HPDE6-E6E7 (cell line): ENCODE data around the gene PCCA.

ENCODE experiments used
- DNase-seq: peaks from one replicate; pipeline ENCODE4 v3.0.0; 2011; ENCODE audit warnings: missing footprints; ENCODE audit errors: extremely low spot score

The PCCA gene

DNA sequence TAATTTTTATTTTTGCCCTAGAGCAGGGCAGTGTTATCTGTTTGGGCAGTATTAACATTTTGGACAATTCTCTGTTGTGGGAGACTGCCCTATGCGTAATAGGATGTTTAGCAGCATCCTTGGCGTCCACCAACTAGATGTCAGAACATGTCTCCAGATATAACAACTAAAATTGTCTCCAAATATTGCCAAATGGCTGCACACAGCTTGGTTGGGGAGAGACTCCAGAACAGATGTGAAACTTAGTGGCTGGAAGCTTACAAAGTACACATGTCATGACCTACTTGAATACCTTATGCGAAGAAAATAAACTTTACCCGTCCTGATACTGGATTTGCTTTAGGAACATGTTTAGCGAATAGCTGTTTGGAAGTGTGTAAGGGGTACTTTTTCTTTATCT is 376.7 kb downstream of the PCCA start:
- DNase-seq = no peak

DNA sequence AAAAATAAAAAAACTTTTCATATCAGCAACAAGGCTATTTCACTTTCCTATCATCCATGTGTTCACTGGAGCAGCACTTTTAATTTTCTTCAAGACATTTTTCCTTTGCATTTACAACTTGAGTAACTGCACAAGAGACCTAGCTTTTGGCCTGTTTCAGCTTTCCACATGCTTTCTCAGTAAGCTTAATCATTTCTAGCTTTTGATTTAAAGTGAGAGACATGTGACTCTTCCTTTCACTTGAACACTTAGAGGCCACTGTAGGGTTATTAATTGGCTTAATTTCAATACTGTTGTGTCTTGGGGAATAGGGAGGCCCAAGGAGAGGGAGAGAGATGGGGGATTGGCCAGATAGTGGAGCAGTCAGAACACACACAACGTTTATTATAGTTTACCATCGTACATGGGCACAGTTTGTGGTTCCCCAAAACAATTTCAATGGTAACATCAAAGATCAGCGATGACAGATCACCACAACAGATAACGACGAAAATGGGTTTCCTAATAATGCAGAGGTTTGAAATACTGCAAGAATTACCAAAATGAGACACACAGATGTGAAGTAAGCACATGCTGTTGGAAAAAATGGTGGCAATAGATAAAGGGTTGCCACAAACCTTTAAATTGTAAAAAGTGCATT is 382.1 kb downstream of the PCCA start:
- DNase-seq = no peak

DNA sequence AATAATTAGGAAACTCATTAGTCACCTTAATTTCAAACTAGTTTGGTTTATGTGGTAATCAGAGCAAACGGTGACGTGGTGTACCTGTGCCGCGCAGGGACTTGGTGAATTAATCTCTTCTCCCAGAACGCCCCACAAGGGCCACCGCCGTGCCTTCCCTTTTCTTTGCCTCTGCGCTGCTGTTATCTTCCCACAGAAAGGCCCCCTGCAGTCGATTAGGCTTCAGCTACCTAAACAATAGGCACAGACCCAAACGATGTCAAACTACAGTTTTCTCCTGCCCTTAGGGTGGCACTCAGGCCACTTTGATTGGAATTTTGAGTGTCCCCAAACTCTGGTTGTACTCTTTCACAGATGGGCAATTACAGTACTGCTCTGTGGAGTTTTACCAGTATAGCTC is 384.2 kb downstream of the PCCA start:
- no peak for DNase-seq

DNA sequence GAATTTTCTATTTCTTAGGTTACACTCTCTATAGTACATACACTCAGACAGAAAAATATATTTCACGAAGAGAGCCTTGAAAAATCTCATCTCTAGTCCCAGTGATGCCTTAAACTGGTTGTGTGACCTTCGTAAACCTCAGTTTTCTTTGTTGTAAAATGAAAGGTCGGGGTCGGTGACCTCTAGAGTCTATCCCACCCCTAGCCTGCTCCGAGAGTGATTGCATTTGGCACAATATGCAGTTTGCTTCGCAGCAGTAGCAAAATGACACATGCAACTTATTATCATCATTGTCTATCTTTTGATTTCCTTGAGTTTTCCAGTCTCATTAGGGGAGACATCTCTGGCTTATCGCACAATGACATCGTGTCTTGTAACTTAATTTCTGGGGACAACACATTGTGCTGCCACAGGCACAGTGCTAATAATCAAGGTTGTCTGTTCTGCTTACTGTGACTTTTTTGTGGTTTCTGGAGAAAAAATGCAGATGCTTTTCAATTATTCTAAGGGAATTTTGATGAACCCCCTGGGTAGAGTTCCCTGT is 384.7 kb downstream of the PCCA start:
- DNase-seq = no peak

DNA sequence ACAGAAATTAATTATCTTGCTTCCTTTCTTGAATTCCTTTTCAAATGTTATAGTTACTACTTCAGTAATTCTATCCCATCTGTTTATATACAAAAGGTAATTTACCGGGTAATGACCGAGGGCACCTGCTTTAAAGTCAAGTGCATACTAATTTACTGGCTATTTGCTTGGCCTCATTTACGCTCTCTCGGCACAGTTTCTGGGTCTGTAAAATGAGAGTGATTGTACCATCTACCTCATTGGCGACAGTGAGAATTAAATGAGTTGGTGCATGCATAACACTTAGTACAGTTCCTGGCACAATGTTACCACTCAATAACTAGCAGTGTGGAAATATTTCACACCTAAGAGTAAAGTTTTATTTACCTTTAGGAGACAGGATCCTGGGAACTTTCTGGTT is 388.1 kb downstream of the PCCA start:
- DNase-seq = no peak

DNA sequence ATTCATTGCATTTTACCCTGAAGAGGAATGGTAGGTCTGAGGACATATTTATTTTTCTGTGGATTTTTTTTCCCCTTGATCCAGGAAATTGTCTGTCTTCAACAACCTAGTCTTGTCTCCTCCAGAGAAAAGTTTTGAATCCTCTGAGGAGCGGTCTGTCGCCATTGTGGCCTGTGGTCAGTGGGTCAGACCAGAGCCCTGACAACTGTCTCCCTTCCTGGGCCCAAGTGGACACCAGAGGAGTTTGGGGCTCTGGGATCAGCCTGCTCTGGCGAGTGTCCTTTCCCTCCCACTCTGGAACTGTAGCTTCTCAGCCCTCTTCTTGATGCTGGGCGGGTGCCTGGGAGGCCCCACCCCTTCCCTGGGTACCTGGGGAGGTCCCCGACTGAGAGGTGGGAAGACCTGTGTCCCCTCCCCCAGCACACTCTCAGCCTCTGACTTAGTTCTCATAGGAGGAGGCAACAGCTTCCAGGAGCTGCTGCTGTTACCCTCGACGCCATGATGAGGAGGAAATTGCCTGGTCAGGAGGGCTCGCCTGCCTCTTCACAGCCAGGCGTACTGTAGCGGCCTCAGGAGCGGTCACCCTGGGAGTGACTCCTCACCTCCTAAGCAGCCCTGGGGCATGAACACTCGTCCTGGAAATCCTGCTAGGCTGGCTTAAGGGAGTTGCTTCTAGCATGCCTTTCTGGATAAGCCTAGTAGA is 389.4 kb downstream of the PCCA start:
- DNase-seq = no peak

DNA sequence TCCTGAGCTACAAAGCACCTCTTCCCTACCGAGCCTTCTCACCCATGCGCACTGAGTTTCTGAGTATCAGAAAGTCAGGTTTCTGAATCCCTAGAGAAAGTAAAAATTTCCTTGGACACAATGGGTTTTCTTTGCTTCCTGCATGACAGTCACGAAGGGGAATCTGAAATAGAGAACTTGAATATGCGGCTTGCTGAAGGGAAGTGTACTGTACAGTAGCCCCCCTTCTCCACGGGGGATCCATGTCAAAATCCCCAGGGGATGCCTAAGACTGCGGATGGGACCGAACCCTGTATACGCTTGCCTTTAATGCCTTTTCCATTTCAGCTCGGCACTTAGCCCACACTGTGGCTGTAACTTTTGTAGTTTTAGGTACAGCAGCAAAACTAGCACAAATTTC is 391.8 kb downstream of the PCCA start:
- DNase-seq = no peak

DNA sequence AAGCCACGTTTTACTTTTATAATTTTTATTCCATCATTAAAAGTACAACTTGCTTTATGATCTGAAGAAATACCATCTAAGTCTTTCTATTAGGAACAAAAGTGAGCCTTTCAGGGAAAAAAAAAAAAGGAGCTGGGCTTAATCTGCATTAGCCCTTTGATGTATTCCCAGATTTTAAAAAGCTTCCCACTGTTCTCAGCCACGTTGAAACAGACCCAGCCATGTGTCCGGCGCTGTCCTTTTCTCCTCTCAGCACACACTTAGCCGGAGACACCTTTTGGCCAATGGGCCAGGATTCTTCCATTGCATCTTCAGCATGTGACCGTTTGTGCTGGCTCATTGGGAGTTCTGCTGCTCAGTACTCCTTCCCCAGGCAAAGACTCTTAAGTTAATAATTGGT is 394.2 kb downstream of the PCCA start:
- no peak for DNase-seq

DNA sequence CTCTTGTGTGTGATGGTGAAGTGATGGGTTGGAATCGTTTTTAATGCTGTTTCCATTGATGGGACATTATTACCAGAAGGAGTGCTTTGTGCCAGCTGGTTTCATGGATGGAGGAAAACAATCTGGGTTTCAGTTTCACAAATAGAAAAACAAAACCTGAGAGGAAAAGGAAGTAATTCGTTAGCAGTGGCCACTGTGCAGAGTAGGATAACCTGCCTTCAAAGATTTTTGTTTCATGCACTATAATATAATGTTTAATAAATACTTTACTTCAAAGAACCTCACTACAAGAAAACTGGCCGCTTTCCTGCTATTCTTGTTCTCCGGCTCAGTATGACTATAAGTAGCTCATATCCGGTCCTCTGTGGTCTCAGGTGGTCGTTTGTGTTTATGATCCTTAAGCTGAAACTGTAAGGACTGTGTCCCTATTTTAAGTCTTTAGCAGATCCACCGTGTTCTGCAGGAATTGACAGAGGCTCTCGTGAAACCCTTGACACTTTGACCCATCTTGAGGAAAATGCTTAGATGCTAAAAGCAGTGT is 395.0 kb downstream of the PCCA start:
- DNase-seq = no peak

DNA sequence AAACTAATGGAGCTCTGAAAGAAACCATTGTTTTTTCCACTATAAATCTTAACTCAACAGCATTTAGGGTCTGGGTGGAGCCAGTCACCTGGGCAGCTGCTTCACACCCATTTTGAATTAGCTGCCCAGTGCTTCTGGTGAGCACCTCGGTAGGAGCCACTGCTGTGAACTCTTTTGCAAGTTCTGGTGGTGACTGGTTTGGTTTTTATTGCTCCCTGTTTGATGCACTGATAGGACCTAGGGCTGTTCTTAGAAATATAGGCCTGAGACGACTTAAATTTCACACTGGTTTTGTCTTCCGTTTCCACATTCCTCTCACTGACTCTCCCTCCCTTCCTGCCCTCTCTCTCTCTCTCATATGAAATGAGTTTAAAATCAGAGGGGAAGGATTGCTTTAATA is 395.8 kb downstream of the PCCA start:
- DNase-seq = no peak

DNA sequence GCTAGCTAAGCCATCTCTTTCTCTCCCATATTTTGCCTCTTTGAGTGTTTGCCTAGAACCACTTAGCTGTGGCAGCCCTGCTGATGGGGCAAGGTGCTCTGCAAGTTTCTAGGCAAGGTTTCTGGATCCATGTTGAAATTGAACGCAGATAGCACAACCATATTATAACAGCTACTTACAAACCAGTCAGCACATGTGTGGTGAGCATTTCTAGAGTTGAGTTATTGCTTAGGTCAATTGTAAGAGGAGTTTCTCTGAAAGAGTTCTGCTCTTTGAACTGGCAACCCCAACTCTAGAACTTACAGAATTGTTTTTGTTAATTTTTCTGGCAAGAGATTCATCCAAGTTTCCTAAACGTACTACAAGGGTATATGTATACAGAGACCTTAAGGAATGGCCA is 396.4 kb downstream of the PCCA start:
- no peak for DNase-seq

DNA sequence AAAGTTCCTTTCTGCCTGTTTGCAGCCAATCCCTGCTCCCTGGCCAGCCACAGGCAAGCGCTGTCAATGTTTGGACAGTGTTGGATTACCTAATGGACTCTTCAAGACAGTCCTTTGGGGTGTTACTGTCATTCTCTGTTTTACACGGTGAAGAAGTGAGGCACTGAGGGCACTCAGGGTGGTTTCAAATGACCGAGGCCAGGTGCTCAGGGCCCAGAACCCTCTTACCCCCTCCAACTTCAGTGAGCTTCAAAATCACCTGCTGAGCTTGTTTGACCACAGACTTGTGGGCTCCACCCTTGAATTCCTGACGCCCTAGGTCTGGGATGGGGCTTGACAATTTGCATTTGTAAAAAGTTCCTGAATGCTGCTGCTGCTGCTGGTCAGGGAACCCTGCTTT is 401.8 kb downstream of the PCCA start:
- no peak for DNase-seq

DNA sequence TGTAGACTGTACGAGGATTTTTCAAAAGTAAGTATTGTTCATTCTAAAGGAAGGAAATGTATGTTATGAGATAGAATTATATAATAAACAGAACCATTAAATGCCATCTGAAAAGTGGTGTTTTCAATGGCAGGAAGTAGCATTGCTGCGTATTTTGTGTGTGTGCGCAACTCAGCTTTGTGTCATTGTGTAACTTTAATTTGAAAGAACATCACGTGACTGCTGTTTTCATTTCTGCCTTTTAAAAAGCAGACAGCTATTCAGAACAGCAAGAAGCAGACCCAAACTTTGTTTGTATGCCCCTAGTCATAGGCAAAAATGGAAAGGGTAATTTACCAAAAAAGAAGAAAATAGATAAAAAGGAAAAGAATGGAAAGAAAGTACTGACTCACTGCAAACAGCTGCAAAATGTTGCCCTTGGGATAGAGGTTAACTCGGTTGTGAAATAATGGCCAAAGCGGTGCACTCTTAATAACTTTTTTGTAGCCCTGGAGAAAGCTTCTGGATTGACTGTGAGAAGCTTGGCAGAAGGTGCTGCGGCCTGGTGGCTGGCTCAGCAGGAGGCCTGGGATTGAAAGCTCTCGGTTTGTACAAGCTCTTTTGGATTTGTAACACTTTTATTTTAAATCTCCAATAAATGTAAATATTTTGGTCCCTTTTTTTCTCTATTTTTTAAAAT is 402.4 kb downstream of the PCCA start:
- DNase-seq = no peak

DNA sequence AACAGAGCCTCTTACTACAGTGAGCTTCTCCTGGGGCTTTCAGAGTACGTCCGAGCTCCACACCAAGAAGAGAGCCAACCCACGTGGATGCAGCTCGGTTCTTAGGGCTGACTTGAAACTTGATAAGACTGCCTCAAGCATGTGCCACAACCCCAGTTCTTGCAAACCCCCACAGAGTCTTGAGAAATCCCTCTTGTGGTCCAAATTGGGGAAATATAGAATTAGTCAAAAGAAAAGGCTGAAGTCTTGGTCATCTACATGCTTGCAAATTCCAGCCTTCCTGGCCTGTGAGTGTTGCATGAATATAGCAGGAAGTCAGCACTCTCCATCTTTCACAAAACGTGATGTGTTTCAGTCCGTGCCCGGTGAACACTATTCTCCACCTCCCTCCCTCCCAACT is 404.5 kb downstream of the PCCA start:
- DNase-seq = no peak

DNA sequence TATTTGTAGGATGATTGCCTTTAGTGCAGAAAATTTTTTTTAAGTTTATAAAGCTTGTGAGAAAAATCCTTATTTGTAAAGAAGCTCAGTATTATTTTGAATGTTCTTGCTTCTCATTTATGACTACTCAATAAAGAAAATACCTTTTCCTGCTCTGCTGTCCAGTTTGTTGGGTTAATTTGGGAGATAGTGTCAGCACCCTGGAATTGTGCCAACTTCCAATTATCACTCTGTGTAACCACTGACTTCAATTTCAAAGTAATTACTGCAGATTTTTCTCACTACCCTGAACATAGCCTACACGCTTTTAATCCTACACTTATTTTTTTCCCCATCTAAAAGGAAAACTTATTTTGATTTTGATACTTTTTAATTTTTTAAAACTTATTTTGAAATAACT is 406.6 kb downstream of the PCCA start:
- no peak for DNase-seq

DNA sequence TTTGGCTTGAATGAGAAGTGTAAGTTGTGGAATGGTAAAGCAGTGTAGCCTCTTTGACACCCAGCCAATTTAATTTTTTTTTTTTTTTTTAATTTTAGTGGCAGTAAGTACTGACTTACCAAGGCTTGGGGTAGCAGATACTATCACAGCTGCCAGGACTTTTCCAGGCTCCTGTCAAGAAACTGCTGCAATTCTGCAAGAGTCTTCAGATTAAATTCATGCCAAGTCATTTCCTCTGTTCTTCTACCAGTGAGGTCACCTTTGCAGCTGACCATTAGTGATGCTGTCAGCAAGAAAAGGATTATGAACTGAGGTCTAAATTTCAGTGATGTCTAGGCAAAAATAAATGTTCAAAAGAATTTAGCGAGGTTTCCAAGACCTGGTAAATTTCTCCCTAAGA is 408.5 kb downstream of the PCCA start:
- no peak for DNase-seq

DNA sequence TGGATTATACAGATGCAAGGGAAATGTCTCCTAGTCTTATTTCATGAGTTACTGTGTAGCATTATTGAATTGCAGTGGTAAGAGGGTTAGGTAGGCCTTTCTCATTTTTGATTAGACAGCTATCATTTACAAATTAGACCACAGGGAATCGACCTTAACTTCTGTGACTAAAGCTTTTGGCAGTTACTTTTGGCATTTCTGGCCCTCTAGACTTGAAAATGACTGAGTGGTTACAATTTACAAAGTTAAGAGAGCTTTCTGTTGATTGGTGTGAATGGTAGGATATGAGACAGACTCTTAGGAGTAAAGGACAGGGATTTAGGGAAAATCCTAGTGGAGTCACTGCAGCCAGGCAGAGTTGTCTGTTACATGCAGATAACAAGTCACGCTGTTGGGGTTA is 413.6 kb downstream of the PCCA start:
- no peak for DNase-seq

DNA sequence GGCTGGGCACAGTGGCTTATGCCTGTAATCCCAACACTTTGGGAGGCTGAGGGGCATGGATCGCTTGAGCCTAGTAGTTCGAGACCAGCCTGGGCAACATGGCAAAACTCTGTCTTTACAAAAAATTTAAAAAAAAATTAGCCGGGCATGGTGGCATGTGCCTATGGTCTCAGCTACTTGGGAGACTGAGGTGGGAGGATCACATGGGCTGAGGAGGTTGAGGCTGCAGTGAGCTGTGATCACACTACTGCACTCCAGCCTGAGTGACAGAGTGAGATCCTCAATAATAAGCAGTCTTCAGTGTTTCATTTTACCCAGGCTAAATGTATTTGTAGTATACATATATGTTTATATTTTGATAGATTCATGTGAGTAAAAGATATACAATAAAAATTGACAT is 414.7 kb downstream of the PCCA start:
- DNase-seq = no peak

DNA sequence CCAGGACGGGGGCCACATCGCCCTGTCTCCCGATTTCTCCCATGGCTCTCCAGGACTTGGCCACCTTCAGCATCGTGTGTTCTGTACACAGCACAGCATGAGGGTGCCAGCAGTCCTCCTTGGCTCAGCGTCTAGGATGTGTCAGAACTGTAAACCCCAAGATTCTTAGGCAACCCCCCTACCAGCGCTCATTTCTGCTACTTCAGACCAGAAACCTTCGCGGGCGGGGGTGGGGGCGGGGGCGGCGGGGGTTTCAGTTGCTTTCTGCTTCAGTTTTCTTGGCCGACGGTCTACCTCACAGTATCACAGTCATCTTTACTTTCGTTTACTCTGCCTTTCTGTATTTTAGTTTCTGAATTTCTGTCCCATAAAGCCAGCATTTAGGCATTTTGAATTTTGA is 417.3 kb downstream of the PCCA start:
- no peak for DNase-seq

DNA sequence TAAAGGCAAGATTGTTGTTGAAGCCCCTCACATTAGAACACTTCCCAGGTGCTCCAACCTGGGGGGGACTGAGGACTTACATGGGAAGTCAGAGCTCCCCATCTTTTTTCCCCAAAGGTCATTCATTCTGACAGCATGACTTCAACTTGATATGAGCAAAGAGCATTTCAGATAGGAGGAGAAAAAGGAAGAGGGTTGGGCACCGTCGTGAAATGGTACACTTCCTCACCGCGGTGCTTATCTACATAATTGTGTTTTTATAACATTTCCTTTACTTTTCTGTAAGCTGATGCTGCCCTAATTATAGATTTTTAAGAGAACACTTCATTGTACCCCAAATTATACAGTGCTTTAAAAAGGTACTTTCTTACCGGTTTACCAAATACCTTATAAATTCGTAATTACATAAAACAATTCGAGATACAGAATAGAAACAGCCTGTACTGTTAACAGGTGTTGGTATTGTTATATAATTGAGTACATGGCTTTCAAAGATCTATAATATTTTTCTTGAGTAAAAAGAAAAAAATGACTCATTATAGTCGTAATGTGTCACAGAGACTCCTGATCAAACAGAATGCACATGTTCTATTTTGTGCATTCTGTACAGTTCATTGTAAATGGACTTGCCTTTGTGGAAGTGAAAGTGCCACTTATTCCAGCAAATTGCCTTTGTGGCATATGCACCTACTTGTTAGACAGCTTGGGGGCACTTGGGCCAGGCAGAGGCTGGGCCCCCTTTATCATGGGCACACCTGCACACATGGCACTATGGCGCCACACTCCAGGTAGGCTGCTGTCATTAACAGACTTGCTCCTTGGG is 417.9 kb downstream of the PCCA start:
- no peak for DNase-seq

DNA sequence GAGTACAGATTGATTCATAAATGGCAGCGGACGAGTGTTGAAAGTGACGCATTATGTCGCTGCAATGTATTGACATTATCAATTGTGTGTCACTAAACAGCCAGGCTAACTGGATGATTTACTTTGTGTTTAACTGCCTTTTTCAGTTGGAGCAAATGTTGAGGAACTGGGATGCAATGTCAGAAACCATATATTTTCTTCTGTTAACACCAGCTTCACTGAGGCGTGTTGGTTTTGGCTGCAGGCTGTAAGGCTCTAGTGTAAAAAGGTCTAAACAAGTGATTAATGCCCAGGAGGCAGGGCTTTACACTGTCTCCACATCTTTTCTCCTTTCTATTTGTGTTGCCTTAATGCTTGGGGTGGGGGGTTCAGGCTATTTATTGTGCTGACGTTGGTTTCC is 419.6 kb downstream of the PCCA start:
- DNase-seq = no peak

DNA sequence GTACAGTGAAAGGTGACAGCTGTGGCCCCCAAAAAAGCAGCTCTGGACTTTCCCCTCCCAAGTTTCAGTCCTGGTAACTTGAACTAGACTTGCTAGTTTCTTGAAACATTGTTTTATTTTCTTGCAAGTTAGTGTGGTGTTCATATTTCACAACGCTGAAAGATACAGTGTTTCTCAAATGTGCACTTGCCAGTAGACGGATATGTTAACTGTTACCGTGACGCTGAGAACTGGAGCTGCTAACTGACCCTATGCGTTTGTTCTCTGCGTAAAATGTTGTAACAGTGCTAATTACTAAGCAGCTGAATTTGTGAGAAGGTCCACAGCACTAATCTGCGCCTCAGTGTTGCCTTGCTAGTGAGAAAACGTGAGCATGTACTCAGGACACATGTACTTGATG is 420.1 kb downstream of the PCCA start:
- no peak for DNase-seq
